GM21360 (cell line): ENCODE data around the gene WAC.
"Not testable (repeated sequence)": the region's sequence is repeated elsewhere in the genome, so short reads cannot be mapped to it uniquely, and the experiment has no call there.

ENCODE experiments used
- ATAC-seq: cut with Tn5 transposase; IDR thresholded peaks from one replicate; pipeline ENCODE4 v1.9.1; 2021; ENCODE audit warnings: mild to moderate bottlenecking, moderate library complexity; ENCODE audit not compliant: unreplicated experiment

Gene WAC

GRCh38 chr10:28532337-28533185, at the start of gene WAC:
Gene WAC, plus strand, starts transcription at chr10:28533118. Its CDS starts 462 bp downstream, at chr10:28533580.
- peak; percentile 77 for ATAC-seq

- ATAC-seq = no peak
Observed at GRCh38 chr10:28489206-28489605, 43.7 kb upstream of the WAC start.

- not testable (repeated sequence) for ATAC-seq
Observed at GRCh38 chr10:28490256-28490865, 42.6 kb upstream of the WAC start.

GRCh38 chr10:28492116-28492920, 40.6 kb upstream of the WAC start:
- ATAC-seq = no peak

- no peak for ATAC-seq
Observed at GRCh38 chr10:28494420-28494819, 38.5 kb upstream of the WAC start.

GRCh38 chr10:28495084-28495483, 37.8 kb upstream of the WAC start:
- no peak for ATAC-seq

GRCh38 chr10:28496017-28496416, 36.9 kb upstream of the WAC start:
- no peak for ATAC-seq

GRCh38 chr10:28496481-28496961, 36.4 kb upstream of the WAC start:
- no peak for ATAC-seq

GRCh38 chr10:28497313-28498126, 35.4 kb upstream of the WAC start:
- no peak for ATAC-seq

GRCh38 chr10:28500203-28500602, 32.7 kb upstream of the WAC start:
- ATAC-seq = not testable (repeated sequence)

GRCh38 chr10:28503114-28503513, 29.8 kb upstream of the WAC start:
- no peak for ATAC-seq

- ATAC-seq = no peak
Observed at GRCh38 chr10:28505359-28505959, 27.5 kb upstream of the WAC start.

GRCh38 chr10:28508304-28508925, 24.5 kb upstream of the WAC start:
- no peak for ATAC-seq

- ATAC-seq = no peak
Observed at GRCh38 chr10:28509286-28509685, 23.6 kb upstream of the WAC start.

GRCh38 chr10:28514648-28515047, 18.3 kb upstream of the WAC start:
- ATAC-seq = no peak

GRCh38 chr10:28520346-28520745, 12.6 kb upstream of the WAC start:
- ATAC-seq = no peak

- not testable (repeated sequence) for ATAC-seq
Observed at GRCh38 chr10:28520828-28521227, 12.1 kb upstream of the WAC start.

GRCh38 chr10:28521961-28522360, 11.0 kb upstream of the WAC start:
- not testable (repeated sequence) for ATAC-seq

GRCh38 chr10:28523725-28524252, 9.1 kb upstream of the WAC start:
- ATAC-seq = no peak
